HL-60 (cell line): Measurements from ENCODE around the gene BEND5.

Experiments used
- GABPA ChIP-seq: IDR thresholded peaks from 2 replicates; pipeline ENCODE4 v1.6.1; 2012; ENCODE audit warnings: low read depth
- POLR2AphosphoS5 ChIP-seq: IDR thresholded peaks from 2 replicates; pipeline ENCODE4 v1.6.1; 2012; ENCODE audit warnings: low read depth
- REST ChIP-seq: IDR thresholded peaks from 2 replicates; pipeline ENCODE4 v1.6.1; 2012; ENCODE audit warnings: low read depth; ENCODE audit not compliant: insufficient replicate concordance
- TF ChIP-seq, protein P1 (sequence below): IDR thresholded peaks from one replicate; pipeline ENCODE4 v1.5.1; 2011; ENCODE audit warnings: low read length, control low read depth, inconsistent platforms; ENCODE audit not compliant: insufficient read depth

DNA sequence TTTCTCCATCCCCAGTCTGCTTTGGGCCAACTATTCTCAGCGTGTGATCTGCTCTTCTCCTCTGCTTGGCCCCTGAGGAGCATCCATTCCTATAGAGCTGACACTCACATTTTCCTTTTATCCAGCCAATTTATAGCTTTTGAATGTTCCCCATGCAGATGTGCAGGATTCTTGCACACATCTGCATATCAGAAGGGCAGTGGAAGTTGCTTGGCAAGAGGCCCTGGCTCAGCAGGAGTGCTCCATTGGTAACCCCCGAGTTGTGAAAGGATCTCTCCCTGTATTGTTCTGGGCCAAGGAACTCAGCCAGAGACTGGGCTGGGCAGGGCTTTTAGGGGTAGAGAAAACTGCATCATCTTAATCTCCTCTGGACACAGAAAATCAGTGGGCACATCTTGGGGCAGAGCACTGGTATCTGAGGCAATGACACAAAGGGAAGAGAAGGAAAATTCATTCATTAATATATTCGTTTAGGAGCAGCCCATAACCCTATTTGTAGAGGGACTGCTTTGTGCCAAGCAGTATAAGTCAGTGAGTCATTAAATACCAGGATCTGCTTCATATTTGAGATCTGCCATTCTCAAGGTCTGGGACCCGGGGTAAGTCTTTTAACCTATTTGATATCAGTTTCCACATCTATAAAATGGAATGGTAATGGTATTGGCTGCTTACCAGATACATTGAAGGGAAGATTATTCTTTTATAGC, 31.0 kb upstream of the BEND5 start:
- TF ChIP-seq REST (no peak), GABPA (no peak), POLR2AphosphoS5 (no peak)
- TF ChIP-seq, protein P1, sequence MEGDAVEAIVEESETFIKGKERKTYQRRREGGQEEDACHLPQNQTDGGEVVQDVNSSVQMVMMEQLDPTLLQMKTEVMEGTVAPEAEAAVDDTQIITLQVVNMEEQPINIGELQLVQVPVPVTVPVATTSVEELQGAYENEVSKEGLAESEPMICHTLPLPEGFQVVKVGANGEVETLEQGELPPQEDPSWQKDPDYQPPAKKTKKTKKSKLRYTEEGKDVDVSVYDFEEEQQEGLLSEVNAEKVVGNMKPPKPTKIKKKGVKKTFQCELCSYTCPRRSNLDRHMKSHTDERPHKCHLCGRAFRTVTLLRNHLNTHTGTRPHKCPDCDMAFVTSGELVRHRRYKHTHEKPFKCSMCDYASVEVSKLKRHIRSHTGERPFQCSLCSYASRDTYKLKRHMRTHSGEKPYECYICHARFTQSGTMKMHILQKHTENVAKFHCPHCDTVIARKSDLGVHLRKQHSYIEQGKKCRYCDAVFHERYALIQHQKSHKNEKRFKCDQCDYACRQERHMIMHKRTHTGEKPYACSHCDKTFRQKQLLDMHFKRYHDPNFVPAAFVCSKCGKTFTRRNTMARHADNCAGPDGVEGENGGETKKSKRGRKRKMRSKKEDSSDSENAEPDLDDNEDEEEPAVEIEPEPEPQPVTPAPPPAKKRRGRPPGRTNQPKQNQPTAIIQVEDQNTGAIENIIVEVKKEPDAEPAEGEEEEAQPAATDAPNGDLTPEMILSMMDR: no peak
